NK-92 (cell line): ENCODE measurements around the gene FASN.

Source experiments
- DNase-seq: peaks from one replicate; lab custom pipeline; 2025; ENCODE audit not compliant: unreplicated experiment; lab: John Stamatoyannopoulos, UW

FASN gene

DNA sequence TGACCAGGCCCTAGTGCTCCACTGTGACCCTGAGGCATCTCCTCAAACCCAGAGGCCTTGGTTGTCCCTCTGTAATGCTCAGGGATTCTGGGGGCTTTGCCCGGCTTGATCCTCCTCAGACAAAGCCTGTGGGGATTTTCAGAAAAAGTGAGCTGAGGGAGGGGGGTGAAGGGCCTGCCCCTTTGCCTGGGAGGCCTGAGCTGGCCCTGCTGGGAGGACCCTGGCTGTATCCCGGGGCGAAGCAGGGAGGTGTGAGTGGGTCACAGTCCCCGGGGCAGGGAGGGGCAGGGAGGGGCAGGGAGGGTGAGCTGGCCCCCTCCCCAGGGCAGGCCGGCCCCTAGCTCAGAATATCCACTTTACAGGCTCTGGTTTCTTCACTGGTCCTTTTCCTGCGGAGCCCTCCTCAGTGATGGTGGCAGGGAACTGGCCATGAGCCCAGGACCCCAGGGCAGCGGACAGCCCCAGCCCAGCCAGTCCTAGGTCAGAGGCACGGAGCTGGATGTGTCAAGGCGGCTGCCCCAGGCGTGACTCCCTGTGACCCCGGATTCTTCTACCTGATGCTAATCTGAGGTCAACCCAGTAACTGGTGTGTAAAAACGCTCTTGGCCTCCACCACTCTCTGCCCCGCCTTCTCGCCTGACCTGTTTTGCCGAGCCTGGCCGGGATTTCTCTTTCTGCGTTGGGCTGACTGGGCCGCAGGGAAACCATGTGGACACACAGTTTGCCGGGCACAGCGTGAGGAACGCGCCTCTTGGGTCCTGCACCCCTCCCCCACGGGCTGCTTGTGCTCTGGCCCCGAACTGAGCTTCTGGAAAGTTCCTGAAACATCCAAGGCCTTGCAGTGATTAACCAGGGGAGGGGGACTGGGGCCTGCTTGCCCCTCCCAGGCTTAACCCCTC is 5.8 kb upstream of the FASN start:
- DNase-seq, result no peak

DNA sequence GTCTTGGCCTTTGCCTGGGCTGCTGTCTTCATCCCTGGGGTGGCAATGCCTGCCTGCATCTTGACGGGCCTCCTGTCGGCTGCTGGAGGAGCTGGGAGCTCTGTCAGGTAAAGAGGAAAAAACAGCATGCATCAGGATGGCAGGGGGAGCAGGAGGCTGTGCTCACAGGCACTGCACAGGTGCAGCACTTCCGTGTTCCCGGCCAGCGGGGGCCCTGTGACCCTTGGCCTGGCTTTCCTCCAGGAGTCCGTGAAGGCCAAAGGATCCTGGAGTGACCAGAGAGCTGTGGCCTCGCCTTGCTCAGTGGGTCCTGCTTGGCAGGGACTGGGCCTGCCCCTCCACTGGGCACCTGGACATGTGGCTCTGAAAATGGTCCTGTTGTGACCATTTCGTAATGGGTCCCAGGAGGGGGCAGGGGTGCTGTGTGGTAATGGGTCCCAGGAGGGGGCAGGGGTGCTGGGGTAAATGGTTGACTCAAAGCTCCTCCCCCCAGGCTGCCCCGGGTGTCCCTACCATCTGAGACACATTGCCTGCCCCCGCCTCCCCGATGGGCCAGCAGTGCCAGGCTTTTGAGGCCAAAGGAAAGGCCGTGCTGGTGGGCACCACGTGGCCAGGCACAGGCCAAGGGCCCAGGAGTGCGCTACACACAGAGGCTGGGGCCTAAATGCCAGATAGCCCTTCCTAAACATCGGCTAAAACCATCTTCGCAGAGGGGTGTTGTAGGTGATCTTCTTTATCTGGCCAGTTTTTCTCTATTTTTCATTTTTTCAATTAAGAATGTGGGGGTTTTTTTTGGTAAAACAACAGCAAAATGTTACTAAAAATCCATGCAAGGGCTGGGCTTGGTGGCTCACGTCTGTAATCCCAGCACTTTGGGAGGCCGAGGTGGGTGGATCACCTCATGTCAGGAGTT is 4.0 kb upstream of the FASN start:
- DNase-seq, result no peak

DNA sequence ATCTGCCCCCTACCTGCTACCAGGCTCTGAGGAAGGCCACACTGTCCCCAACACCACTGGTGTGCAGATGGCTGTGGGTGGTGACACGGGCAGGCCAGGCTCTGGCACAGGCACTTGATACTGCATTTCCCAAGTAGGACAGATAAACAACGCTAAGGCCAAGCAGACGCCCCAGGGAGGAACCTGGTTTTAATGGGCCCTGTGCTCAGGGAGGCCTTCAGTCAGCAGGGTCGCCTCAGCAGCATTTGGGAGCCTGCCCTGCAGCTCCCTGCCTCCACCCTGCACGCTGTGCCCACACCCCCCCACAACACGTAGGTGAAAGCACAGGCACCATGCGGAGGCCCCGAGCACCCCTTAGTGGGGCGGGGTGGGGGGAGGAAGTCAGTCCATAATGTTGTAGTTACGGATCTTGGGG is 3.3 kb upstream of the FASN start:
- no peak for DNase-seq

DNA sequence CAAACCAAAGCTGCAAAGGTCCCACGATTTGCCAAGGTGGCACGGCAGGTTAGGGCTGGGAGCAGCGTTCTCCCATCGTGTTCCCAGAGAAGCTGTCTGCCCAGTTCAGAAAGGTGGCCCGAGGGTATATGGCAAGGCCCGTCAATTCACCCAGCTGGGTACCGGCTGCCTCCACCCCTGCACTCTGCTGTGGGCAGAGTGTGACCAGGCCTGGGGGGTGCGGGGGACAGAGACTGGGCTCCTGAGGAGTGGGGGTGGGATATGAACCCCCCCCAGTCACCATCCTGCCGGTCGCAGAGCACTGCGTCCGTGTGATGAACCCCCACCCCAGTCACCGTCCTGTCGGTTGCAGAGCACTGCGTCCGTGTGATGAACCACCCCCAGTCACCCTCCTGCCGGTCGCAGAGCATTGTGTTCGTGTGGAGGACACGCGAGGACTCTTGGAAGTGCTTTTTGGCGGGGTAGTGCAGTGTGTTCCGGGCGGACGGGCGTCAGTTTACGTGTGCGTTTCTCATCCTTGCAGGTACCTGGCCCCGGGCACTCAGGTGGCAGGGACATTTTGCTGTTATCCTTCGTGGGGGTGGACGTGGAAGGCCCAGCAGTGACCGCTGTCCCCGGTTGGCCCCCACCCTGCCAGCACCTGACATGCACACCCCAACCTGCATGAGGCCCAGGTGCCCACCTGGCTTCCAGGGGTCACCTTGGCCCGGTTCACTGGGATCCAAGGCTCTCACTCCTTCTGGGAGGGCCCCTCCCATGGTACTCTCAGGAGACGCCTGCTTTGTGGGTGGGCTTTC is 2.7 kb upstream of the FASN start:
- DNase-seq, result no peak

DNA sequence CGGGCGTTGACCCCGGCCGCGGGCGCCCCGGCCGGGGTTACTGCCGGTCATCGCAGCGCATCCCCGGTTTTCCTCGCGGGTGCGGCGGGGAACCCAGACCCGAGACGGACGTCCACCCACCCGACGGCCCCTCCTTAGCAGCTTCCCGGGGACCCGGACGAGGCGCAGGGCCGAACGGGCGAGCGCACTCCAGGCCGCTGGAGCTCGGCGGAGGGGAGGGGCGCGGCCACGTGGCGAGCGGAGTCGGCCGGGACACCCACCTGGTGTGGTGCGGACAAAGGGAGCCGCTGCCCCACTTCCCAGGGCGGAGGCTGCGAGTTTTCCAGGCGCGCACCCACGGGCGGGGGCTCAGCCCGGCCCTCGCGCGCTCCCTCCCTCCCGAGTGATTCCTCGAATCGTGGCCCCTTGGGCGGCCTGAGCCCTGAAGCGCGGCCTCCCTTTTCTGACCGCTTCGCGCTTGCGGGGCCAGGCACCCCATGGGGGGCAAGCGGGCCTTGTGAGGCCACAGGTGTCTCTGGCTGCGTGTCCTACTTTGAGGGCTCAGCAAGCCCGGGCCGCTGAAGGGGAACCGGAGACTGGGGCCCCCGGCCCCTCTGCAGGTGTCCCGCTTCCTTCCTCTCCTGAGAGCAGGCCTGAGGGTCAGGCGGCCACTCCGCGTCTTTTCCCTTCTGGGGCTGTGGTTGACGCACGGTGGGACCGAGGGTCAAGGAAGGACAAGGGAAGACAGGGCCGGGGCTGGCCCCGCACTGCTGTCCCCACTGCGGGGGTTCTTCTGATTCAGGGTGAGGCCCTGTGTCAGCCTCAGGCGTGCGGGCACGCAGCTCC is 1.1 kb upstream of the FASN start:
- DNase-seq, result no peak

DNA sequence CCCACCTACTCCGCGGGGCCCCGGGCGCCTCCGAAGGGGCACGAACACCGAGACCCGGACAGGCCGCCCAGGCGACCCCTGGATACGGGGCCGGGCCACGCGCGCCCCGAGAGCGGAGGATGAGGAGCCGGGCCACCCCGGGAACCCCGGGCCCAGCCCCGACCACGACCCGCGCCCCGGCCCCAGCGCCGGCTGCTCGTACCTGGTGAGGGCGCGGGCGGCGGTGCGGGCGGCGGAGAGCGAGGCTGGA is 192 bp downstream of the FASN start:
- DNase-seq, result no peak

DNA sequence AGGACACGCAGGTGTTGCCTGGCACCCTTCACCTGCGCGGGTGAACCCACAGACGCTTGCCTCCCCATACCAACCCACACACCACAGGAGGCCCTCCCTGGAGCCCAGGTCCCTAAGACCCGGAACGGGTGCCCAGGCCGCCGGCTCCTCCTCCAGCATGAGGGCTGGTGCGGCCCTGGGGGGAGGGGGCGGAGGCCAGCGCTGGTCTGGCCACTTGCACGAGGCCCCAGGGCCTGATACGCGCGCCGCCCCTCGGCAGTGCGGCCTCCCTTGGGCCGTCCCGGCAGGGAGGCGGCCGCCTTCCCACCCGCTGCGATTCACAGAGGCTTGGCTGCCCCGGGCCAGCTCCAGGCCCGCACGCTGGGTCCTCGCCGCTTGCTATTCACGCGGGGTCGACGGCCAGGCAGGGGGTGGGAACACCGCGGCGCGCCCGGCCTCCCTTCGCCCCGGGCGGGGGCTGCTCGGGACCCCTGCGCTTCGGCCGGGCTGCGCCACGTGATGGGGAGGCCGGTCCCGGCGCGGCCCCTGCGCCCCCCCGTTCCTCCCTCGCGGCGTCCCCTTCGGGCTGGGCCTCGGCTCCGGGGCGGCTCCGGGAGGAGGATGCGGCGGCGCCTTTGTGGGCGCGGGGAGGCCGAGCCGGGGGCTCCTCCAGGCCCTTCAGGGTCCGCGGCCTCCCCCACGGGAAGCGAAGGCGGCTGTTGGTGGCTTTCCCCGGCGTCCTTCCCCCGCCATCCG is 685 bp downstream of the FASN start:
- DNase-seq, result no peak

DNA sequence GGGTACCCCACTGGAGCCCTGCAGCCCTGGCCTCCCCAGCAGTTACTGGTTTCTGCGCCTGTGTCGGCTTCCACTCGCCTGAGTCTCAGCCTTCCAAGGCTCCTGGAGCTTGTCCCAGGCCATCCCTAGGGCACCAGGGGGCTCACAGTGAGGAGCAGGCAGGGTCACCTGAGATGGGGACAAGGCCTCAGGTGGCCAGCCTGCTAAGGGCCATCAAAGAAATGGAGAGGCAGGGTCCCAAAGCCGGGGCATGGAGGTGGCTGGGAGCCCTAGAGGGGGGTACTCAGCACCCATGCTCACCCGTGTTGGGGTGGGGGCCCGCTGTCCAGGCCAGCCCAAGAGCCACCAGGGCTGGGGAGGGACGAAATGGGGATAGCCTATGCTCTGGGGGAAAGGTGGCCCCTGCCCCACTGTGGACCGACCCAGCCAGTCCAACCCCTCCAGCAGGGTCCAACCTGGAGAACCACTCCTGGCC is 1.3 kb downstream of the FASN start:
- no peak for DNase-seq

DNA sequence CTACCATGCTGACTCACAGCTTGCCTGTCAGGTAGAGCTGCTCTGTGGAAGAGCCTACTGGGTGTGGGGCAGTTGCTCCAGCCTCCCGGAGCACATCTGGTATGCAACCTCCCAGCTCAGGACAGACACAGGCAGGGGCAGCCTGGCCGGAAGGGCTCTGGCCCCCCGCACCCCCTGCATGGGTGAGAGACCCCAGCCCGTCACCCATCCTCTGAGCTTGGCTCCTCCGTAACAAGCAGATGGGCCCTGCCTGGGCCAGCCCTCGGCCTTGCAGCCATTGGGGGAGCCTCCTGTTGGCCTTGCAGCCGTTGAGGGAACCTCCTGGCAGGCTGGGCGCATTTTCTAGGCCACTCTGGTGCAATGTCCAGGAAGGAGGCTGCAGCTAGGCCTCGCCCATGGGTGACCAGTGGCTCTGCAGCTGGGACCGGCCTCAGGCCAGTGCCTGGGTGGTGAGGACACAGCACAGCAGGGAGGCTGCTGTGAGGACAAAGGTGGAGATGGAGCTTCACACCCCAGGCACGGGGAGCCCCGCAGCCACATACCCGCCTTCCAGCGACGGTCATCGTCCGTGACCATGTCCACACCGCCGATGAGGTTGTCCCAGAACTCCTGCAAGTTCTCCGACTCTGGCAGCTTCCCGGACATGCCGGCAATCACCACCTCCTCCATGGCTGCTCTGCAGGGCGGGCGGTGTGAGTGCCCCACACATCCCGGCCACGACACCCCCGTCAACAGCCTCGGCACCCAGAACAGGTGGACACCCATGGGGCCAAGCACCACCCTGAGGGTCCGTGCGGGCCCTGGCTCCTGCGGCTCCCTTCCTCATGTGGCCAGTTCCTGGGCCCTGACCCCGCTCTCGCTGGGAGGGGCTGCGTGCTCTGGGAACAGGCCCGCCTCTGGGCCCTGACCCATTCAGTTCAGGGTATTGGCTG is 2.0 kb downstream of the FASN start:
- no peak for DNase-seq

DNA sequence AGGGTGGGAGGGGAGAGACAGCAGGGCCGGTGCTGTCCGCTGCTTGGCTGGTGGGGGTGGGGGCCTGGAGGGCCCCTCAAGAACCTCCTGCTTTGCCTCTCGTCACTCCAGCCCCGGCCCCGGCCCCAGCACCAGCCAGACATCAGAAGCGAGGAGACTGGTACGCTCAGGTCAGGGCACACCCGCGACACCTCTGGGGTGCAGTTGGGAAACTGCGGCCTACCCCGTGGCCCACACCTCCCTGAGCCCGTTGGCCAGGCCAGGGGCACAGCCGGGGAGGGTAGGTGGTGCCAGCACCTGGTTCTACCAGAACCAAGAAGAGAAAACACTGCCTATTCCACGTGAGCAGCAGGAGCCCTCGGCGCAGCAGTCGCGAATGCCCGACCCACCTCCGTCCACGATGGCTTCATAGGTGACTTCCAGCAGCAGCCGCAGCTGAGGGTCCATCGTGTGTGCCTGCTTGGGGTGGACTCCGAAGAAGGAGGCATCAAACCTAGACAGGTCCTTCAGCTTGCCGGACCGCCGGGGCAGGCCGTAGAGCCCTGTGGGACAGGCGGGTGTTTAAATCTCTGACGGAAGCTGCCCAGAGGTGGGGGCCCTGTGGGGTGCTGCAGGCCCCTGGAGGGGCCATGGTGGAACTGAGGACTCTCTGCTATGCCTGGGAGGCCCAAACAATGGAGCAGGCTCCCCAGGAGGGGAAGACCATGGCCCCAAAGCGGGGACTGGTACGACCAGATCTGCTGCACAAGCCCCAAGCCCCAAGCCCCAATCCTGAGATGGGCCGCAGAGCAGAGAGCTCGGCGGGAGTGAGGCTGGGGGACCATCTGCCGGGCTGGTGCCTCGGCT is 2.9 kb downstream of the FASN start:
- no peak for DNase-seq

DNA sequence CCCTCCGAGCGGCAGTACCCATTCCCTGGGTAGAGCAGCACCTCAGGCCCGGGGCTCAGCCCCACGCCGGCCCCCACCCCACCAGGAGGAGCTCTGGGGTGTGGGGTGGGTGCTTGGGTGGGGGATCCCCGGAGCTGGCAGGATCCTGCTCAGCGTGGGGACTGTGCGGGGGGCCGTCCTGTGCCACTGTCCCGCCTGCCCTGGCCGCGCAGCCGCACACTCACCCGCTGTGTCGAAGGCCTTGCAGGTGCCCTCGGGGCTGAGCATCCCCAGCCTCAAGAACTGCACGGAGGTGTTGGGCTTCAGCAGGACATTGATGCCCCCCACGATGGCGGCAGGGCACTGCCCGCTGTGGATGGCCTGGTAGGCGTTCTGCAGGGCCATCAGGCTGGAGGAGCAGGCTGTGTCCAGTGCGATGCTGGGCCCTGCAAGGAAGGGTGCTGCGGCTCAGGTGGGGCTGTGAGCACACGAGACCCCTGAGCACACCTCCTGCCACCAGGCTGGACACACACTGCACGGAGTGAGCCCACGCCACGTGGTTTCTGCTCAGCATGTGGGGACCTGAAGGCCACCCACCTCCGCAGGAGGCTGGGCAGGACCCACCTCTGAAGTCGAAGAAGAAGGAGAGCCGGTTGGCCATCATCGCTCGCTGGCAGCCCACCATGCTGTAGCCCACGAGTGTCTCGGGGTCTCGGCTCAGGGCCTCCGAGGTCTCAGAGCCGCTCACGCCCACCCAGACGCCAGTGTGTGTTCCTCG is 4.9 kb downstream of the FASN start:
- no peak for DNase-seq

DNA sequence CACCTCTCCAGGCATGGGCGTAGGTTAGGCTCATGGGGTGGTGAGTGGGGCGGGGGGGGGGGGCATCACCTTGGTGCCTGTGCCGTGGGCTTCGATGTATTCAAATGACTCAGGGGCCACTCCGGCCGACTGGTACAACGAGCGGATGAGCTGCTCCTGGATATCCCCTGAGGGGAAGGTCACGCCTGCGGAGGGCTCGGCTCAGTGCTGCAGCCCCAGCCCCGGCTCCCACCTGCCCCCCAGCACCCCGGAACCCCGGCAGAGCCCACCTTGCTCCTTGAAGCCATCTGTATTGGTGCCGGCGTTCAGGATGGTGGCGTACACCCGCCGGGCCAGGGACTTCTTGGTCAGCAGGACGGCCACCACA is 5.4 kb downstream of the FASN start:
- DNase-seq, result no peak

DNA sequence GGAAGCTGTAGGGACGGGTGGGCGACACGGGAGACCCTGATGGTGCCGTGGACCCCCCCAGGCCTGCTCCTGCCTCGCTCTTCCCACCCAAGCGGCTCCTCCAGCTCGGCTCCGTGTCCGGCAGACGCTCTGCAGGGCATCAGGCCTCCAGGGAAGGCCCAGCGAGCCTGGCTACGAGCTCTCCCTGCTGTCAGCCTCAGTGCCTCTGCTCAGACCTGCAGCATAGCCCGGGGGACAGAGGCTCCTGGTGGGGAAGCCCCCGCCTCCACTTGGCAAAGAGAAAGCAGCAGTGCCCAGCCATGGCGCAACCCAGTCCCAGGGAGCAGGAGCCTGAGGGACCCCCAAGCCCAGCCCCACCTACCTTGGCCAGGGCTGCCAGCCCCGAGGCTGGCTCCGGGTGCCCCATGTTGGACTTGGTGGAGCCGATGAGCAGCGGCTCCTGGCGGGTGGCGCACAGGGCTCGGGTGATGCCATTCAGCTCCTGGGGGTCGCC is 5.9 kb downstream of the FASN start:
- no peak for DNase-seq

DNA sequence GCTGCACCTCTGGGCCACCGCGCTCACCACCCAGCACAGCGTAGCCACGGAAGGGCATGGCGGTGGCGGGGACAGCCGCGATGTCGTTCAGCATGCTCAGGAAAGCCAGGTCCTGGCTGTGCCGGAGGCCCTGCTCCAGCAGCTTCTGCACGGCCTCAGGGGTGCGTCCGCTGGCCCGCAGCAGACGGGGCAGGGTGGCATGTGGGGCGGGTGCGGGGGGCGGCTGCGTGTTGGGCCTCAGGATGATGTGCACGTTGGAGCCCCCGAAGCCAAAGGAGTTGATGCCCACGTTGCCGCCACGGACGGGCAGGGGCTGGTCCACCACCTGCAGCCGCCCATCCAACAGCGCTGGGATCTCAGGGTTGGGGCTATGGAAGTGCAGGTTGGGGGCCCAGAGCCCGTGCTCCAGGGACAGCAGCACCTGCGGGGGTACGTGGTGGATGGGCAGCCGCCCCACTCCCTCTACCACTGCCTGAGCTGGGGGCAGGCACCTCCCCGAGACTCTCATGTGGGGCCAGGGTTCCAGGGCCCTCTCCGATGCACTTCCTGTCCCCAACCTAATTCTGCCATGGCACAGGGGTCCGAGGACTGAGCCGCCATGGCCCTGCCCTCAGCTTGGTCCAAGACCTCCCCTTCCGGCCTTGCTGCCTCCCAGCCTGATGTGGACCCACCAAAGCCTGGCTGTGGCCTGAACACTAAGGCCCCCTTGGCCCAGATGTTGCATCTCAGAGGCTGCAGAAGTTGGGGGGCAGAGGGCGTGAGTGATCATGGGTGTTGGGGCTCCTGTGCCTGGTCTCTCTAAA is 6.6 kb downstream of the FASN start:
- DNase-seq, result no peak

DNA sequence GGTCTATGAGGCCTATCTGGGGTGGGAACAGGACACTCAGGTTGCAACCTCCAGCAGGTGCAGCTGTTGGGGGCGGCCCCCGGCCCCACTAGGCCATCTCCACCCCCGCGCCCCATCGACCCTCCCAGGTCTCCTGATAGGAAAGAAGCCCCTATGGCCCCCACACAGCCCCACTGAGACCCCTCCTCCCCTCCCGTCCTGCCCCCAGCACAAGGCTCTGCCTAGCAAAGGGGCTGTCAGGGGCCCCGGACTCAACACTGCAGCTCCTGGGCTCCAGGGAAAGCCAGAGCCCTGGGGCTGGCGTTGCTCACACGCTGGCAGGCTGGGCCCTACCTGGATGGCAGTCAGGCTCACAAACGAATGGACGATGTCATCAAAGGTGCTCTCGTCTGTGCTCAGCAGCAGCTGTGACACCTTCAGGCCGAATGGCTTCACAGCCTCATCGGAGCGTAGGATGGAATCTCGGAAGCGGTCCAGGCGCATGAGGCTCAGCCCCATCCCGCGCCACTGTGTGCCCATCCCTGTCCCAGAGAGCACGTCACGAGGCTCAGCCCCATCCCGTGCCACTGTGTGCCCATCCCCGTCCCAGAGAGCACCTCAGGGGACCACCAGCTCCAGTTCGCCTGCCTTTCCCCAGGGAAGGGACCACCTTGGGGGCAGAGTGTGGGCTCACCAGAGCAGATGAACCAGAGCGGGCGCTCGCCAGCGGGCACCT is 7.3 kb downstream of the FASN start:
- DNase-seq, result no peak
